K562 (cell line): Measurements from ENCODE around the gene ZNF844. TPM values are rescaled to one million over a fixed set of nuclear protein-coding genes. Genes with fewer than 3 reads are reported as not detected.
A peak's percentile ranks its signal among the peaks of the same experiment; 100 is the strongest.

Experiments
- GATAD2A ChIP-seq: fragments of 450-650 bp; IDR thresholded peaks from 2 replicates; pipeline ENCODE4 v1.6.1; 2017
- KLF16 ChIP-seq: IDR thresholded peaks from 2 replicates; pipeline ENCODE4 v1.6.1; 2016; ENCODE audit warnings: antibody characterized with exemption
- MAZ ChIP-seq, 2 experiments: fragments of 450-650 bp in 1 of 2; sonication (generic) in 1 of 2; formaldehyde crosslinking; IDR thresholded peaks in 1 of 2; conservative IDR thresholded peaks in 1 of 2; 2 replicates each; pipeline versions ENCODE4 v1.4.0 to v1.5.0; 2020; ENCODE audit warnings: mild to moderate bottlenecking in 1 of 2, missing genetic modification reagents in 1 of 2
- NRF1 ChIP-seq, 2 experiments: fragments of 450-650 bp; IDR thresholded peaks in 1 of 2; conservative IDR thresholded peaks in 1 of 2; 2 replicates each; pipeline ENCODE4 v1.6.1; 2014; ENCODE audit warnings: mild to moderate bottlenecking in 2 of 2
- PBX2 ChIP-seq, 2 experiments: IDR thresholded peaks in 1 of 2; conservative IDR thresholded peaks in 1 of 2; 2 replicates each; pipeline ENCODE4 v1.6.1; 2016; ENCODE audit warnings: low read depth in 2 of 2, mild to moderate bottlenecking in 1 of 2, missing compliant biosample characterization in 1 of 2, missing genetic modification characterization in 1 of 2, moderate library complexity in 1 of 2
- PHF8 ChIP-seq: fragments of 200-600 bp; sonication (generic); IDR thresholded peaks from 2 replicates; pipeline ENCODE4 v1.6.1; 2012; ENCODE audit warnings: mixed run types, mild to moderate bottlenecking, inconsistent platforms, low read length, moderate library complexity, borderline replicate concordance
- POLR2A ChIP-seq: fragments of 450-650 bp; conservative IDR thresholded peaks from 2 replicates; pipeline ENCODE4 v1.6.1; 2016
- POLR2AphosphoS5 ChIP-seq: IDR thresholded peaks from 2 replicates; pipeline ENCODE4 v1.6.1; 2011; ENCODE audit warnings: mild to moderate bottlenecking, low read depth, low read length, moderate library complexity; ENCODE audit not compliant: control insufficient read depth, insufficient read depth
- REST ChIP-seq, 2 experiments: fragments of 450-650 bp; formaldehyde crosslinking in 1 of 2; IDR thresholded peaks; 2 replicates each; pipeline versions ENCODE4 v1.4.0 to v1.6.1; 2014 to 2020; ENCODE audit warnings: mild to moderate bottlenecking in 2 of 2, borderline replicate concordance in 1 of 2, low read depth in 1 of 2
- SUPT5H ChIP-seq: fragments of 450-650 bp; IDR thresholded peaks from 2 replicates; pipeline ENCODE4 v1.6.1; 2016
- TRIM24 ChIP-seq, 2 experiments: fragments of 450-650 bp; IDR thresholded peaks; 2 replicates each; pipeline ENCODE4 v1.6.1; 2016
- VEZF1 ChIP-seq: fragments of 200-800 bp; sonication (Bioruptor generic); IDR thresholded peaks from 2 replicates; pipeline ENCODE4 v1.6.1; 2017; ENCODE audit warnings: missing genetic modification characterization, missing compliant biosample characterization
- ZNF347 ChIP-seq: fragments of 450-650 bp; formaldehyde crosslinking; IDR thresholded peaks from 2 replicates; pipeline ENCODE4 v1.4.0; 2020; ENCODE audit warnings: low read depth, mild to moderate bottlenecking, moderate library complexity
- polyA plus RNA-seq, 8 experiments: library from polyadenylated mRNA; depleted of rRNA in 4 of 8; stranded (reverse) in 5 of 8; unstranded in 3 of 8; fragments of >200 nt; fragmentation: Nextera tagmentation in 2 of 8; fragmentation: Illumina TruSeq in 1 of 8; extraction: Ambion mirVana in 2 of 8; extraction: Trizol in 1 of 8; gene quantifications; 2 replicates each; pipeline versions ENCODE4 v1.2.1 to v1.2.3, GENCODE V29; 2011 to 2014; ENCODE audit warnings: inconsistent platforms in 1 of 8, missing spikeins in 1 of 8
- total RNA-seq, 7 experiments: library from RNA; depleted of rRNA in 6 of 7; stranded (reverse); fragments of >200 nt in 6 of 7; fragmentation: Illumina TruSeq in 2 of 7; extraction: Trizol in 2 of 7; gene quantifications; 2 replicates each; pipeline versions ENCODE4 v1.2.1 to v1.2.3, GENCODE V29; 2011 to 2021; ENCODE audit warnings: low replicate concordance in 1 of 7

The ZNF844 gene
- total and polyA plus RNA-seq, 9 of the 15 experiments (the other 6 are each of a cell fraction or from before 2014, with no cell fraction given): 0.80 to 4.5 (median 2.2) TPM

GRCh38 chr19:12064590-12065538 is at the start of gene ZNF844 (continued):
- TF ChIP-seq PBX2 (CRISPR knock-in tag; IDR thresholded peaks at IDR 0.05; ENCODE audit: low read depth): peak; percentile 71
- peak; percentile 77 for TF ChIP-seq PBX2 (tag; conservative IDR thresholded peaks at IDR 0.05; ENCODE audit: low read depth)
- peak; percentile 98 for TF ChIP-seq REST (IDR thresholded peaks at IDR 0.05; ENCODE audit: borderline replicate concordance)
- no peak for TF ChIP-seq REST (CRISPR knock-in tag; IDR thresholded peaks at IDR 0.05; ENCODE audit: low read depth)
- TF ChIP-seq KLF16: peak; percentile 90
- TF ChIP-seq PHF8: peak; percentile 45; the same call in 1 of the 2 replicates
- TF ChIP-seq TRIM24 (IDR thresholded peaks at IDR 0.05): 0 out of 4 replicates have a peak, but pooled peaks of 1 of the 2 experiments have one; percentile 59
- TF ChIP-seq MAZ (CRISPR knock-in tag; conservative IDR thresholded peaks at IDR 0.05 in 1 of 2, IDR thresholded peaks at IDR 0.05 in 1 of 2): peak in 1 of 2 experiments; percentile 86; a peak in 2 of 4 replicates
- peak; percentile 47; the same call in 1 of the 2 replicates for TF ChIP-seq VEZF1 (CRISPR knock-in tag)
- peak; percentile 67; the same call in 1 of the 2 replicates for TF ChIP-seq GATAD2A
- TF ChIP-seq NRF1 (conservative IDR thresholded peaks at IDR 0.05 in 1 of 2, IDR thresholded peaks at IDR 0.05 in 1 of 2): peak in 1 of 2 experiments; percentile 9; a peak in 1 of 4 replicates
- peak; percentile 83 for TF ChIP-seq POLR2A
- TF ChIP-seq POLR2AphosphoS5: peak; percentile 54; the same call in 1 of the 2 replicates
- peak; percentile 72 for TF ChIP-seq SUPT5H
- no peak for TF ChIP-seq ZNF347 (CRISPR knock-in tag)
